HG02610 (cell line): ENCODE results near the gene CPNE5.

Experiments
- ATAC-seq: cut with Tn5 transposase; IDR thresholded peaks from one replicate; pipeline ENCODE4 v1.9.1; 2021; ENCODE audit warnings: mild to moderate bottlenecking, moderate library complexity; ENCODE audit not compliant: unreplicated experiment

Gene CPNE5

GRCh38 chr6:36838896-36839748 lies at the start of gene CPNE5:
TSS of gene CPNE5 (minus strand) at chr6:36839444. CDS start at chr6:36839377, 67 bp downstream.
- no peak for ATAC-seq

- ATAC-seq = no peak
These were observed 48.9 kb upstream of the CPNE5 start for GRCh38 chr6:36888115-36888643.

GRCh38 chr6:36886950-36887618 lies 47.8 kb upstream of the CPNE5 start:
- ATAC-seq = no peak

GRCh38 chr6:36885461-36886401 lies 46.5 kb upstream of the CPNE5 start, which contains the start of gene C6orf89:
TSS of gene C6orf89 (plus strand) at chr6:36885952. CDS start at chr6:36899445, 13,493 bp downstream.
- peak; percentile 97 for ATAC-seq

- ATAC-seq = no peak
These were observed 45.4 kb upstream of the CPNE5 start for GRCh38 chr6:36884610-36885009.

GRCh38 chr6:36875250-36875633 lies 36.0 kb upstream of the CPNE5 start:
- no peak for ATAC-seq

GRCh38 chr6:36874443-36875249 lies 35.4 kb upstream of the CPNE5 start, which contains the start of gene PPIL1:
TSS of gene PPIL1 (minus strand) at chr6:36874803. CDS start at chr6:36874772, 31 bp downstream.
- ATAC-seq = peak; percentile 83

- no peak for ATAC-seq
These were observed 34.6 kb upstream of the CPNE5 start for GRCh38 chr6:36873612-36874442.

- ATAC-seq = no peak
These were observed 33.9 kb upstream of the CPNE5 start for GRCh38 chr6:36873115-36873514.

- no peak for ATAC-seq
These were observed 32.4 kb upstream of the CPNE5 start for GRCh38 chr6:36871686-36872085.

GRCh38 chr6:36867471-36868224 lies 28.4 kb upstream of the CPNE5 start:
- ATAC-seq = no peak

GRCh38 chr6:36865835-36866234 lies 26.6 kb upstream of the CPNE5 start:
- no peak for ATAC-seq

GRCh38 chr6:36863670-36864540 lies 24.7 kb upstream of the CPNE5 start:
- no peak for ATAC-seq

GRCh38 chr6:36862848-36863382 lies 23.7 kb upstream of the CPNE5 start:
- ATAC-seq = no peak

- ATAC-seq = no peak
These were observed 23.1 kb upstream of the CPNE5 start for GRCh38 chr6:36862164-36862847.

- ATAC-seq = no peak
These were observed 20.9 kb upstream of the CPNE5 start for GRCh38 chr6:36860126-36860525.
